AG04450 (cell line): ENCODE measurements around the gene YPEL3. TPM values are rescaled to one million over a fixed set of nuclear protein-coding genes. Genes with fewer than 3 reads are reported as not detected.
A peak's percentile ranks its signal among the peaks of the same experiment; 100 is the strongest.

Source experiments
- CTCF ChIA-PET: fragments of 300-600, 350-600 bp; formaldehyde crosslinking; extraction: SDS; loops from one replicate; lab custom pipeline; 2022; ENCODE audit warnings: antibody characterized with exemption, inconsistent platforms; lab: Charles Lee
- POLR2A ChIA-PET: fragments of 350-600 bp; formaldehyde crosslinking; extraction: SDS; loops from one replicate; lab custom pipeline; 2021; ENCODE audit warnings: antibody characterized with exemption, inconsistent platforms; lab: Yijun Ruan, JAX
- DNase-seq: peaks from one replicate; pipeline ENCODE4 v3.0.0-alpha.2; 2011; ENCODE audit warnings: low read depth, low spot score
- H3K27ac ChIP-seq: one replicate; pipeline ENCODE4 v1.5.1; 2012; ENCODE audit warnings: low read depth, low read length, control low read depth
- H3K27me3 ChIP-seq: one replicate; pipeline ENCODE4 v1.6.0; 2012; ENCODE audit warnings: low read length; ENCODE audit not compliant: control insufficient read depth, insufficient read depth
- H3K4me3 ChIP-seq: 2 replicates; pipeline ENCODE4 v1.5.1; 2011; ENCODE audit warnings: mild to moderate bottlenecking, low read depth, low read length, control low read depth
- H3K9me3 ChIP-seq: 2 replicates; pipeline ENCODE4 v1.5.1; 2012; ENCODE audit warnings: low read length; ENCODE audit not compliant: control insufficient read depth, insufficient read depth
- CTCF ChIP-seq: IDR thresholded peaks from 2 replicates; pipeline ENCODE4 v1.5.1; 2011; ENCODE audit warnings: low read depth, low read length, control low read depth, inconsistent platforms
- polyA plus RNA-seq: library from polyadenylated mRNA; depleted of rRNA; stranded (reverse); fragments of >200 nt; gene quantifications from 2 replicates; pipeline ENCODE4 v1.2.3, GENCODE V29; 2011

Gene YPEL3
- polyA plus RNA-seq, 1 experiment, result 15.6 TPM

DNA sequence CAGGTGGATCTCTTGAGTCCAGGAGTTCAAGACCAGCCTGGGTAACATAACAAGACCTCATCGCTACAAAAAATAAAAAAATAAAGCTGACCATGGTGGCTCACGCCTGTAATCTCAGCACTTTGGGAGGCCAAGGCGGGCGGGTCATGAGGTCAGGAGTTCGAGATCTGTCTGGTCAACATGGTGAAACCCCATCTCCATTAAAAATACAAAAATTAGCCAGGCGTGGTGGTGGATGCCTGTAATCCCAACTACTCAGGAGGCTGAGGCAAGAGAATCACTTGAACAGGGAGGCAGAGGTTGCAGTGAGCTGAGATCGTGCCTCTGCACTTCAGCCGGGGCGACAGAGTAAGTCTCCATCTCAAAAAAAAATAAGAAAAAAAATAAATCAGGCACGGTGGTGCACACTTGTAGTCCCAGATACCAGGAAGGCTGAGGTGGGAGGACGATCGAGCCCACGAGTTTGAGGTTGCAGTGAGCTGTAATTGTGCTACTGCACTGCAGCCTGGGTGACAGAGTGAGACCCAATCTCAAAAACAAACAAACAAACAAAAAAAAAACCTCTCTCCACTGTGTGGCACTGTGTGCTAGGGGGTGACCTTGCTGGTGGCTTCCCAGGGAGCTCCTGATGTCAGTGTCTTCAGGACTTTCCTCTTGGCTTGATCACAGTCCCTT lies 46.8 kb upstream of the YPEL3 start:
- TF ChIP-seq CTCF, result no peak
- CTCF ChIA-PET, result no interaction called here
- peaks cover 6% of the 10 kb centered on the region for H3K27me3 ChIP-seq
- no peak overlapping the region for H3K27ac ChIP-seq
- no peak overlapping the region for H3K4me3 ChIP-seq
- no peaks in the 10 kb centered on the region for H3K9me3 ChIP-seq
- POLR2A ChIA-PET, result no interaction called here
- DNase-seq, result no peak

DNA sequence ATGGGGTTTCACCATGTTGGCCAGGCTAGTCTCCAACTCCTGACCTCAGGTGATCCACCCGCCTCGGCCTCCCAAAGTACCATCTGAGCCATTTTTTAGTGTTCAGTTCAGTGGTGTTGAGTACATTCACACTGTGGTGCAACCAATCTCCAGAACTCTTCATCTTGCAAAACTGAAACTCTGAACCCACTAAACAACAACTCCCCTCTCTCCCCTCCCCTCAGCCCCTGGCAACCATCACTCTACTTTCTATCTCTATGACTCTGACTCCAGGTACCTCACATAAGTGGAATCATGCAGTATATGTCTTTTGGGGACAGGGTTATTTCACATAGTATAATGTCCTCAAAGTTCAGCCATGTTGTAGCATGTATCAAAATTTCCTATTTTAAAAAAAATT lies 45.7 kb upstream of the YPEL3 start:
- Histone ChIP-seq H3K4me3 (no peak overlapping the region), H3K9me3 (no peaks in the 10 kb centered on the region), H3K27me3 (peaks cover 7% of the 10 kb centered on the region), H3K27ac (no peak overlapping the region)
- TF ChIP-seq CTCF, result no peak
- no peak for DNase-seq
- CTCF ChIA-PET, result no interaction called here
- POLR2A ChIA-PET, result interaction anchor here (0.7 kb wide), 1 partner anchor 20 kb away, joined by 8 read pairs; no protein-coding TSS in a partner anchor

GRCh38 chr16:30139583-30140481 lies 43.8 kb upstream of the YPEL3 start:
- CTCF ChIA-PET, result no interaction called here
- POLR2A ChIA-PET, result no interaction called here
- H3K9me3 ChIP-seq, result no peaks in the 10 kb centered on the region
- H3K27me3 ChIP-seq, result peaks cover 7% of the 10 kb centered on the region
- no peak overlapping the region for H3K27ac ChIP-seq
- TF ChIP-seq CTCF, result no peak
- no peak for DNase-seq
- H3K4me3 ChIP-seq, result no peak overlapping the region

DNA sequence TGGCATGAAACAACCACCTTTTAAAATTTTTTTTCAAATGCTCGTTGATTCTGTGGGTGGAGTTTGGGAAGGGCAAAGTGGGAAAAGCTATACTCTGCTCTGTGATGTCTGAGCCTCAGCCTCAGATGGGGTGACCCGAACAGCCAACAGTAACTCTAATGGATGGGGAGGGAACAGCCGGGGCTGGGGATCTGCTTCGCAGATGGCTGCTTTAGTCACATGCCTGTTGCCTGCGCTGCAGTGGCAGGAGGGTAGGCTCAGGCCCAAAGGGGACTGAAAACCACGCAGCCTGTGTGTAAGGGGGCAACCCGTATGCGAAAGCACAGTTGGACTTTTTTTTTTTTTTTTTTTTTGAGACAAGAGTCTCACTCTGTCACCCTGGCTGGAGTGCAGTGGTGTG lies 41.9 kb upstream of the YPEL3 start:
- H3K27me3 ChIP-seq, result peaks cover 3% of the 10 kb centered on the region
- no peak for TF ChIP-seq CTCF
- peak overlapping the region; percentile 21 for H3K27ac ChIP-seq
- ChIA-PET CTCF (no interaction called here), POLR2A (no interaction called here)
- no peak for DNase-seq
- H3K9me3 ChIP-seq, result no peaks in the 10 kb centered on the region
- H3K4me3 ChIP-seq, result no peak overlapping the region
